K562 (cell line): Measurements from ENCODE around the gene TRIM33. TPM values are rescaled to one million over a fixed set of nuclear protein-coding genes. Genes with fewer than 3 reads are reported as not detected.

Source experiments
- ATAC-seq: fragments of 200-7000 bp; cut with Tn5 transposase; 3 replicates; pipeline ENCODE4 v1.9.1; 2020; ENCODE audit warnings: moderate library complexity
- Bru-seq: library from RNA; stranded (reverse); fragments of 400-500 nt; gene quantifications from one replicate; lab custom pipeline; 2021; lab: Mats Ljungman, UMichigan
- BruChase-seq, 2 experiments: library from RNA; stranded (reverse); fragments of 400-500 nt; gene quantifications; one replicate each; lab custom pipeline; 2021; lab: Mats Ljungman, UMichigan
- BruUV-seq: library from RNA; stranded (reverse); fragments of 400-500 nt; replicated peaks from 2 replicates; lab custom pipeline; 2021; lab: Mats Ljungman, UMichigan
- CTCF ChIA-PET: fragments of 300-600 bp; formaldehyde crosslinking; extraction: SDS; loops from one replicate; lab custom pipeline; 2021; ENCODE audit warnings: low intra/inter-chr PET ratio; lab: Yijun Ruan, JAX
- POLR2A ChIA-PET: fragments of 300-600, 350-650 bp; sonication (Branson Sonifier 250); formaldehyde crosslinking; extraction: SDS; loops from one replicate; lab custom pipeline; 2021; ENCODE audit warnings: antibody characterized with exemption, inconsistent platforms; lab: Yijun Ruan, JAX
- DNase-seq, 4 experiments: peaks; one replicate each; pipeline versions ENCODE4 v3.0.0 to v3.0.0-alpha.2; 2011 to 2018; ENCODE audit warnings: low spot score in 3 of 4, mixed read lengths in 3 of 4; ENCODE audit errors: extremely low read depth in 1 of 4
- FAIRE-seq: peaks from 2 replicates; lab custom pipeline; 2011; peaks lifted over from hg19 to GRCh38; lab: Jason Lieb, UNC
- H2AFZ ChIP-seq: 2 replicates; pipeline ENCODE4 v1.6.0; 2011; ENCODE audit warnings: low read depth, low read length, control low read depth, inconsistent platforms
- H3K27ac ChIP-seq: fragments of 200-600 bp; 3 replicates; pipeline ENCODE4 v1.8.0; 2011; ENCODE audit warnings: low read depth, mild to moderate bottlenecking, control low read depth, inconsistent platforms, low read length, moderate library complexity, mixed read lengths; ENCODE audit errors: extremely low read depth
- H3K27me3 ChIP-seq, 2 experiments: fragments of 300-600 bp in 1 of 2; 2 replicates in 1 of 2; 3 replicates in 1 of 2; pipeline versions ENCODE4 v1.6.0 to v1.8.0; 2011; ENCODE audit warnings: inconsistent platforms in 2 of 2, low read length in 2 of 2, mild to moderate bottlenecking in 1 of 2, mixed read lengths in 1 of 2, moderate library complexity in 1 of 2; ENCODE audit not compliant: control insufficient read depth in 2 of 2, insufficient read depth in 2 of 2
- H3K36me3 ChIP-seq: fragments of 300-600 bp; 3 replicates; pipeline ENCODE4 v1.8.0; 2011; ENCODE audit warnings: mild to moderate bottlenecking, low read length, inconsistent platforms; ENCODE audit not compliant: control insufficient read depth, insufficient read depth
- H3K4me1 ChIP-seq, 2 experiments: fragments of 200-600 bp in 1 of 2; replicated peaks in 1 of 2; 2 replicates in 1 of 2; 3 replicates in 1 of 2; pipeline versions ENCODE4 v1.5.1 to v1.8.0; 2011; ENCODE audit warnings: inconsistent platforms in 2 of 2, low read length in 2 of 2, mild to moderate bottlenecking in 1 of 2, mixed read lengths in 1 of 2, moderate library complexity in 1 of 2; ENCODE audit not compliant: control insufficient read depth in 2 of 2, insufficient read depth in 2 of 2
- H3K4me2 ChIP-seq: 2 replicates; pipeline ENCODE4 v1.6.1; 2011; ENCODE audit warnings: low read length, control low read depth, inconsistent platforms, mixed read lengths; ENCODE audit not compliant: insufficient read depth
- H3K4me3 ChIP-seq: fragments of 200-600 bp; sonication (generic), shearing (Covaris generic); 2 replicates; pipeline ENCODE4 v1.5.1; 2016; ENCODE audit warnings: control low read depth, inconsistent platforms
- H3K79me2 ChIP-seq: fragments of 200-600 bp; 3 replicates; pipeline ENCODE4 v1.8.0; 2011; ENCODE audit warnings: low read length, inconsistent platforms; ENCODE audit not compliant: control insufficient read depth, insufficient read depth
- H3K9ac ChIP-seq, 2 experiments: 2 replicates each; pipeline versions ENCODE4 v1.6.0 to v1.6.1; 2011; ENCODE audit warnings: low read depth in 2 of 2, low read length in 2 of 2, control low read depth in 1 of 2, inconsistent platforms in 1 of 2, mild to moderate bottlenecking in 1 of 2, mixed read lengths in 1 of 2; ENCODE audit not compliant: insufficient read depth in 1 of 2
- H3K9me1 ChIP-seq: one replicate; pipeline ENCODE4 v1.6.0; 2011; ENCODE audit warnings: inconsistent platforms, mild to moderate bottlenecking, low read length, moderate library complexity; ENCODE audit not compliant: control insufficient read depth, insufficient read depth
- H3K9me3 ChIP-seq: replicated peaks from 2 replicates; pipeline ENCODE4 v1.5.1; 2011; ENCODE audit warnings: low read depth, low read length, inconsistent platforms; ENCODE audit not compliant: control insufficient read depth, insufficient read depth
- H4K20me1 ChIP-seq: replicated peaks from 2 replicates; pipeline ENCODE4 v1.6.1; 2011; ENCODE audit warnings: low read length, inconsistent platforms, mixed read lengths; ENCODE audit not compliant: control insufficient read depth, insufficient read depth
- CAMTA2 ChIP-seq: fragments of 250-450 bp; sonication (Bioruptor Pico); conservative IDR thresholded peaks from 2 replicates; pipeline ENCODE4 v1.5.1; 2022
- ETV6 ChIP-seq, 3 experiments: fragments of 150-350 bp in 1 of 3; sonication (generic) in 1 of 3; formaldehyde crosslinking in 1 of 3; IDR thresholded peaks; 2 replicates each; pipeline versions ENCODE4 v1.6.1 to v1.8.0; 2014 to 2022; ENCODE audit warnings: borderline replicate concordance in 2 of 3, low read depth in 2 of 3, antibody characterized with exemption in 1 of 3, low read length in 1 of 3, mild to moderate bottlenecking in 1 of 3, missing genetic modification reagents in 1 of 3
- POLR2A ChIP-seq: fragments of 450-650 bp; conservative IDR thresholded peaks from 2 replicates; pipeline ENCODE4 v1.6.1; 2016
- POLR2AphosphoS2 ChIP-seq: IDR thresholded peaks from 2 replicates; pipeline ENCODE4 v1.6.1; 2012; ENCODE audit warnings: low read length, improper control_type of control experiment
- SRSF3 ChIP-seq: fragments of 200-400 bp; formaldehyde crosslinking; IDR thresholded peaks from 2 replicates; pipeline ENCODE4 v1.6.1; 2016; ENCODE audit warnings: mild to moderate bottlenecking, low read length, moderate library complexity; ENCODE audit not compliant: insufficient read depth
- ZSCAN29 ChIP-seq: fragments of 450-650 bp; IDR thresholded peaks from 2 replicates; pipeline ENCODE4 v1.6.1; 2017
- WGBS: fragments of 100-300 bp; shearing (Covaris generic); methylation state at CpG from one replicate; pipeline ENCODE4 v1.1.6; 2016; ENCODE audit warnings: low coverage, mixed read lengths; ENCODE audit not compliant: insufficient coverage; ENCODE audit errors: missing lambda C conversion rate; 5-methylcytosine and 5-hydroxymethylcytosine counted together
- in situ Hi-C: fragments of 300-500 bp; cut with MboI; formaldehyde crosslinking; loops from 4 replicates; pipeline ENCODE4 v1.15.0; 2018; ENCODE audit warnings: inconsistent platforms, mixed read lengths
- intact Hi-C: fragments of 100-400 bp; cut with micrococcal nuclease; formaldehyde crosslinking; loops from 2 replicates; pipeline ENCODE4 v1.14.2; 2022
- long read RNA-seq, 3 experiments: library from polyadenylated mRNA in 2 of 3; library from RNA in 1 of 3; unstranded in 2 of 3; stranded (forward) in 1 of 3; transcript quantifications; one replicate each; pipeline ENCODE4 v2.0.0, GENCODE V29; 2019 to 2022
- polyA minus RNA-seq, 3 experiments: library from RNA; depleted of rRNA, polyadenylated mRNA; stranded (reverse); fragments of >200 nt; gene quantifications; 2 replicates each; pipeline ENCODE4 v1.2.3, GENCODE V29; 2011
- polyA plus RNA-seq, 8 experiments: library from polyadenylated mRNA; depleted of rRNA in 4 of 8; stranded (reverse) in 5 of 8; unstranded in 3 of 8; fragments of >200 nt; fragmentation: Nextera tagmentation in 2 of 8; fragmentation: Illumina TruSeq in 1 of 8; extraction: Ambion mirVana in 2 of 8; extraction: Trizol in 1 of 8; gene quantifications; 2 replicates each; pipeline versions ENCODE4 v1.2.1 to v1.2.3, GENCODE V29; 2011 to 2014; ENCODE audit warnings: inconsistent platforms in 1 of 8, missing spikeins in 1 of 8
- total RNA-seq, 7 experiments: library from RNA; depleted of rRNA in 6 of 7; stranded (reverse); fragments of >200 nt in 6 of 7; fragmentation: Illumina TruSeq in 2 of 7; extraction: Trizol in 2 of 7; gene quantifications; 2 replicates each; pipeline versions ENCODE4 v1.2.1 to v1.2.3, GENCODE V29; 2011 to 2021; ENCODE audit warnings: low replicate concordance in 1 of 7
- TF ChIP-seq, protein P1 (sequence below): fragments of 250-450 bp; sonication (Bioruptor Pico); IDR thresholded peaks from 2 replicates; pipeline ENCODE4 v1.4.0; 2020

The TRIM33 gene
- 57.1 and 190 TPM in 2 replicates for total RNA-seq (2011; cell fraction: chromatin; rRNA removed; ENCODE audit: low replicate concordance)
- total RNA-seq (2011; cell fraction: nucleolus; rRNA removed), result 19.0 and 31.5 TPM in 2 replicates
- total RNA-seq (2011; cell fraction: nucleoplasm; rRNA removed), result 65.5 and 113 TPM in 2 replicates
- total RNA-seq (2014; rRNA removed) (25.7 and 38.8 TPM in 2 replicates), total RNA-seq (2014; rRNA removed; fragmentation: Illumina TruSeq; extraction: Trizol) (44.5 and 47.8 TPM in 2 replicates), total RNA-seq (2015; rRNA removed; fragmentation: Illumina TruSeq; extraction: Trizol) (55.2 and 58.4 TPM in 2 replicates), total RNA-seq (2021) (40.8 and 42.1 TPM in 2 replicates), polyA plus RNA-seq (2011; rRNA removed) (41.3 and 48.5 TPM in 2 replicates), polyA plus RNA-seq (2014; fragmentation: Illumina TruSeq; extraction: Trizol) (37.0 and 40.2 TPM in 2 replicates), polyA plus RNA-seq (2014; fragmentation: Nextera tagmentation; extraction: Ambion mirVana) (10 to 100 TPM in 1 of 2 experiments, 1 to 10 TPM in 1; 9.3 to 12.6 TPM), polyA plus RNA-seq (2014; rRNA removed) (19.2 and 20.3 TPM in 2 replicates), polyA minus RNA-seq (2011; rRNA and poly(A)+ RNA removed) (83.2 and 90.5 TPM in 2 replicates), Bru-seq, nascent RNA (percentile 92 among the genes with signal in this experiment), BruChase-seq, experiment 1, labeled RNA remaining after a 2-hour chase (percentile 93 among the genes with signal in this experiment), BruChase-seq, experiment 2, labeled RNA remaining after a 6-hour chase (percentile 93 among the genes with signal in this experiment)
- polyA plus RNA-seq (2011; cell fraction: cytosol; rRNA removed), result 19.0 and 20.8 TPM in 2 replicates
- 63.7 and 71.6 TPM in 2 replicates for polyA plus RNA-seq (2011; cell fraction: nucleus; rRNA removed)
- polyA plus RNA-seq (2012), result 21.4 and 22.2 TPM in 2 replicates
- 44.4 and 48.8 TPM in 2 replicates for polyA minus RNA-seq (2011; cell fraction: cytosol; rRNA and poly(A)+ RNA removed)
- polyA minus RNA-seq (2011; cell fraction: nucleus; rRNA and poly(A)+ RNA removed), result 31.0 and 64.2 TPM in 2 replicates
- long read RNA-seq, experiment 1, full-length matches to known transcripts, result 90 of 195 reads
- long read RNA-seq, experiment 1, partial matches to known transcripts, result 41 of 195 reads
- long read RNA-seq, experiment 1, other reads (novel, unspliced or antisense), result 64 of 195 reads
- long read RNA-seq, experiment 2, partial matches to known transcripts, result 1 of 23 reads
- long read RNA-seq, experiment 2, other reads (novel, unspliced or antisense), result 22 of 23 reads
- long read RNA-seq, experiment 3, partial matches to known transcripts, result 5 of 7 reads
- long read RNA-seq, experiment 3, other reads (novel, unspliced or antisense), result 2 of 7 reads

DNA sequence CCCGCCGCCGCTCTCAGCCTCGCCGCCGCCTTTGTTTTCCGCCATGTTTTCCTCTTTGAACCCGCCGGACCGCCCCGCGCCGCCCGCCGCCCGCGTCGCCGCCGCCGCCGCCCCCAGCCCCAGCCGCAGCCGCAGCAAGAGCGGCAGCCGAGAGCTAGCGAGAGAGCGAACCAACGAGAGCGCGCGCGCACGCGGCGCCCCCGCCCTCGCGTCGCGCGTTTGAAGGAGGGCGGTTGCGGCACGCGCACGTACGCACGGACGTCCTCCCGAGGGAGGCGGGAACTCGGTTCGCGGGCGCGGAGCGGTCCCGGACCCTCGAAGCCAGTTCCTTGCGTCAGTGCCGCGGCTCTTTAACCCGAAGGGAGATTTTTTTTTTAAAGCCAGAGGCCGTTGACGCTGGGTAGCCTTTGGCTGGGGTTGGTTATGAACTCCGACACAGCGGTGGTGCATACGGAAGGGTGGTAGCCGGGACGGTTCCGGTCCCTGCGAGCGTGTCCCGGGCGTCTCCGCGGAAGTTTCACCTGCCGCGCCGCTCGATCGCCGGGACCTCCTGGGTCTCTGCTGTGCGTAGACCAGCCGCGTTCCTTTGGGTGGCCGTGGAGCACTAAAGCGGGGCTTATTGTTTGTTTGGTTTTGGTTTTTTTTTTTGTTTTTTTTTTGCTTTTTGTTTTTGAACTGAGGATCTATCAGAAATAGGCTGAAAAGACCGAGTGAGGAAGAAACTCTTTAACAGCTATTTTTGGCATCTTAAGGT lies at the start of gene TRIM33:
TRIM33 (minus strand) TSS at position 172 of the 754 bp plus-strand sequence; CDS start at position 45, 127 bp downstream.
- Histone ChIP-seq H3K27ac (peak within 1 kb of the TSS; percentile 92), H3K4me1 (peaks cover 27 to 32% of the 10 kb centered on the region in 2 experiments; a peak in 4 of 5 replicates), H3K9ac (peak within 1 kb of the TSS; percentile 90 to 93), H4K20me1 (peaks cover 36% of the 10 kb centered on the region), H3K79me2 (peaks cover 60% of the 10 kb centered on the region), H3K9me1 (no peaks in the 10 kb centered on the region), H3K4me2 (peak within 1 kb of the TSS; percentile 95), H2AFZ (peak within 1 kb of the TSS; percentile 85), H3K4me3 (peak within 1 kb of the TSS; percentile 86), H3K36me3 (peaks cover 15% of the 10 kb centered on the region), H3K27me3 (no peaks in the 10 kb centered on the region), H3K9me3 (no peaks in the 10 kb centered on the region)
- CTCF ChIA-PET, result no interaction called here
- in situ Hi-C loops, result no loop called here
- under 1% methylated on average over 71 of the region's 90 CpGs for WGBS
- intact Hi-C loops, result no loop called here
- POLR2A ChIA-PET, result interaction anchor here (0.5 to 2.3 kb wide), 10 partner anchors 9 to 1939 kb away, joined by 3 to 6 read pairs (median 3); partner anchors contain the start of gene BCAS2
- FAIRE-seq (peak; percentile 70), ATAC-seq (peak; percentile 74), DNase-seq (peak; percentile 92 to 99 (median 92))
- BruUV-seq, result TSS peak; percentile 88
- TF ChIP-seq POLR2AphosphoS2, result peak; percentile 78; the same call in 1 of the 2 replicates
- no peak for TF ChIP-seq ETV6 (IDR thresholded peaks at IDR 0.05; ENCODE audit: borderline replicate concordance in 1 of 2, low read depth in 2 of 2, low read length in 1 of 2)
- no peak for TF ChIP-seq ETV6 (CRISPR knock-in tag; IDR thresholded peaks at IDR 0.05; ENCODE audit: borderline replicate concordance)
- peak; percentile 95 for TF ChIP-seq POLR2A
- no peak for TF ChIP-seq CAMTA2 (CRISPR knock-in tag)
- peak; percentile 55; the same call in 1 of the 2 replicates for TF ChIP-seq ZSCAN29
- TF ChIP-seq, protein P1, sequence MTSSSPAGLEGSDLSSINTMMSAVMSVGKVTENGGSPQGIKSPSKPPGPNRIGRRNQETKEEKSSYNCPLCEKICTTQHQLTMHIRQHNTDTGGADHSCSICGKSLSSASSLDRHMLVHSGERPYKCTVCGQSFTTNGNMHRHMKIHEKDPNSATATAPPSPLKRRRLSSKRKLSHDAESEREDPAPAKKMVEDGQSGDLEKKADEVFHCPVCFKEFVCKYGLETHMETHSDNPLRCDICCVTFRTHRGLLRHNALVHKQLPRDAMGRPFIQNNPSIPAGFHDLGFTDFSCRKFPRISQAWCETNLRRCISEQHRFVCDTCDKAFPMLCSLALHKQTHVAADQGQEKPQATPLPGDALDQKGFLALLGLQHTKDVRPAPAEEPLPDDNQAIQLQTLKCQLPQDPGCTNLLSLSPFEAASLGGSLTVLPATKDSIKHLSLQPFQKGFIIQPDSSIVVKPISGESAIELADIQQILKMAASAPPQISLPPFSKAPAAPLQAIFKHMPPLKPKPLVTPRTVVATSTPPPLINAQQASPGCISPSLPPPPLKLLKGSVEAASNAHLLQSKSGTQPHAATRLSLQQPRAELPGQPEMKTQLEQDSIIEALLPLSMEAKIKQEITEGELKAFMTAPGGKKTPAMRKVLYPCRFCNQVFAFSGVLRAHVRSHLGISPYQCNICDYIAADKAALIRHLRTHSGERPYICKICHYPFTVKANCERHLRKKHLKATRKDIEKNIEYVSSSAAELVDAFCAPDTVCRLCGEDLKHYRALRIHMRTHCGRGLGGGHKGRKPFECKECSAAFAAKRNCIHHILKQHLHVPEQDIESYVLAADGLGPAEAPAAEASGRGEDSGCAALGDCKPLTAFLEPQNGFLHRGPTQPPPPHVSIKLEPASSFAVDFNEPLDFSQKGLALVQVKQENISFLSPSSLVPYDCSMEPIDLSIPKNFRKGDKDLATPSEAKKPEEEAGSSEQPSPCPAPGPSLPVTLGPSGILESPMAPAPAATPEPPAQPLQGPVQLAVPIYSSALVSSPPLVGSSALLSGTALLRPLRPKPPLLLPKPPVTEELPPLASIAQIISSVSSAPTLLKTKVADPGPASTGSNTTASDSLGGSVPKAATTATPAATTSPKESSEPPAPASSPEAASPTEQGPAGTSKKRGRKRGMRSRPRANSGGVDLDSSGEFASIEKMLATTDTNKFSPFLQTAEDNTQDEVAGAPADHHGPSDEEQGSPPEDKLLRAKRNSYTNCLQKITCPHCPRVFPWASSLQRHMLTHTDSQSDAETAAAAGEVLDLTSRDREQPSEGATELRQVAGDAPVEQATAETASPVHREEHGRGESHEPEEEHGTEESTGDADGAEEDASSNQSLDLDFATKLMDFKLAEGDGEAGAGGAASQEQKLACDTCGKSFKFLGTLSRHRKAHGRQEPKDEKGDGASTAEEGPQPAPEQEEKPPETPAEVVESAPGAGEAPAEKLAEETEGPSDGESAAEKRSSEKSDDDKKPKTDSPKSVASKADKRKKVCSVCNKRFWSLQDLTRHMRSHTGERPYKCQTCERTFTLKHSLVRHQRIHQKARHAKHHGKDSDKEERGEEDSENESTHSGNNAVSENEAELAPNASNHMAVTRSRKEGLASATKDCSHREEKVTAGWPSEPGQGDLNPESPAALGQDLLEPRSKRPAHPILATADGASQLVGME (CRISPR knock-in tag), result peak; percentile 42; the same call in 1 of the 2 replicates
- TF ChIP-seq SRSF3, result no peak
